Measurements from ENCODE around the gene USP6.
"Not testable (repeated sequence)": the region's sequence is repeated elsewhere in the genome, so short reads cannot be mapped to it uniquely, and the experiment has no call there.

USP6 gene

DNA sequence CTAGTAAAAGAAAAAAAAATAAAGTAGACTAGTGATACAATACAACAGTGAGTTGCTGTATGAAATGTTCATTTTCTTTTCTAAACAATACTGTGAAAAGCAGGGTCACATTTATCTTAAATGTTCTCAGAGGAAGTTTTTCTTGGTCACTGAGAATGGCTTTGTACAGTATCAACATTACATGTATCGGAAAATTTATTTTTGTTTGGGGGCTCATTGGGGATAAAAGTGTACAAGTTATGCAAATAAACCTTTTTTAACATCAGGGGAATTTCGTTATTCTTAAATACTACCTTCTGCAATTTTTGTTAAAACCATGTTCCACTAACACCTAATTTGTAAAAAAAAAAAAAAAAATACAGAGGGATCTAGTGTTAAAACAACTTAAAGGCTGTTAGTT is 84.5 kb downstream of the USP6 start:
- DNase-seq: no peak

DNA sequence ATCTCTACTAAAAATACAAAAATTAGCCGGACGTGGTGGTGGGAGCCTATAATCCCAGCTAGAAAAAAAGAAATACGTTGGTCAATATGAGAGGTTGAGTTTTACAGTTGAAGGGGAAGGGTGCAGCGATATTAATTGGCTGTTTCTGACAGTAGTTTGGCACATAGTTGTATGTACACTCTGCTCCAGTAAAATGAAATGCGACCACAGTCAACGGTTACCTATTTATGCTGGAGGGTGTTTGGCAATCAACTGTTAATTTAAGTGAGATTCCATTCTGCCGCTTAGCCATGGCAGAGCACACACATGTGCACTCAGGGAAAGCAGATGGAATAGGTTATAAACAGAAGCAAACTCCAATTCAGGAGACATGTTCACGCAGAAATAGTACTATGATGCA is 85.2 kb downstream of the USP6 start:
- no peak for DNase-seq

DNA sequence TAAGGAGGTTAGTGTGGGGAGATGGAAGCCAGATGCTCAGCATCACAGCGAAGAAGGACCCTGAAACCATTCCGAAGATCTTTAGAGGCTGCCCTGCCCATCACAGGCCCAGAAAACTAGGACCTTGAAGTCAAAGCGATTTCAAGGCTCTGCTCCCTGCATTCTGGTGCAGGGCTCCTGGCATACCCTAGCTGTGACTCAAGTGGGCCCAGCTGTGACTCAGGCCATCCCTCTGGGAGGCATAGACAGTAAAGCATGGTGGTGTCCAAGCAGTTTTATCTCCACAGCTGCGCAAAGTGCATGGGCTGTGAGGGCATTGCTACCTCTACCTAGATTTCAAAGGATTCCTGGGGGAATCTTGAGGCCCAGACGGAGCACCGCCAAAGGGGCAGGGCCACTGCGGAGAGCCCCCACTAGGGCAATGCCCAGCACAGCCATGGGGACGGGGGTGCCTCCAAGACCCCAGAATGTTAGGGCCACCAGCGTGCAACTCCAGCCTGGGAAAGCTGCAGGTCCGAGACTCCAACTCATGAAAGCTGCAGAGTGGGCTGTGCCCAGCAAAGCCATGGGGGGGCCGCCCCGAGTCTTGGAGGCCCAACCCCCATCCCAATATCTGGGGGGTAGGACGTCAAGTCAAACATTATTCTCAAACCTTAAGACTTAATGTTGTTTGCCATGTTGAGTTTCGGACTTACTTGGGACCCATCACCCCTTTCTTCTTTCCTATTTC is 87.5 kb downstream of the USP6 start:
- DNase-seq: no peak

DNA sequence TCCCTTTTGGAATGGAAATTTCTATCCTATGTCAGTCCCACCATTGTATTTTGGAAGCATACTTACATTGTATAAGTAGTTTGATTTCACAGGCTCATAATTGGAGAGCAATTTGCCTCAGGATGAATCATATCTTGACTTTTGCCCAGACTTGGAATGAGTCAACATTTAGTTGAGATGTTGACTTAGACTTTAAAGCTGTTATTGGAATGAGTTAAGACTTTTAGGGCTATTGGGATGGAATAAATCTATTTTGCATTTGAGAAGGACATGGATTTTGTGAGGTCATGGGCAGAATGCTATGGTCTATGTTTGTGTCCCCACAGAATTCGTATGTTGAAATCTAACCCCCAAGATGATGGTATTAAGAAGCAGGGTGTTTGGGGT is 88.1 kb downstream of the USP6 start:
- no peak for DNase-seq

DNA sequence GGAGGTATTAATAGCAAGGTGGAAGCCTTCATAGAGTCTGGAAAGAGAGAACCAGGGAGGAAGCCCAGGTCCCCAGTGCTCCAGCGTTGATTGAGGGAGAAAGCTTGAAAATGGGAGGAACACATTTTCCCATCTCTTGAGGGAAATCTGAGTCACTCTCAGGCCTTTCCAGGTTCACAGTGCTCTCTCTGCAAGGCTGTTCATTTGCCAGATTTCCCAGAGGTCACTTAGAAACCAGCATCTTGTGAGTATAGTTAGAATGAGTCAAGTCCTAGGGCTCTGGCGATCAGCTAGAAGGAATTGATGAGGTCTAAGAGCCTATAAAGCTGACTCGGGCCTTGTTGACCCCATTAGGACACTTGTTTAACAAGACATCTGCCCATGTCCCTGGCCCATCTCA is 93.6 kb downstream of the USP6 start:
- no peak for DNase-seq

DNA sequence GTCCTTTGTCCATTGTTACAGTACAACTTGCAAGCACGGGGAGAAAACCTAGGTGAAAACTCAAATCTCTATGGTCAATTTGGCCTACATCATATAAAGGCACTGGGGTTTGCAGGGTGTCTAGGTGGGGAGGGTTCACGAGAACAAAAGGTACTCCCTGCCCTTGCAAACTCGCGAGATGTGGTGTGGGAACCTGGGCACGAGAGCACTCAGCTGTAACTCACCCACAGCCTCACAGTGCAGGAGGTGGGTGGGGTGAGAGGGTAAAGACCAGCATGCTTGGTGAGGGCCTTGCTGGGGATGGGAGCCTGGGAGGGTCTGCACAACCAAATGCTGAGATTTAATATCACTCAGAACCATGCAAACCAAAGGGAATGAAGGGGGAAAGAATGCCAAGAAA is 94.3 kb downstream of the USP6 start:
- DNase-seq: no peak

DNA sequence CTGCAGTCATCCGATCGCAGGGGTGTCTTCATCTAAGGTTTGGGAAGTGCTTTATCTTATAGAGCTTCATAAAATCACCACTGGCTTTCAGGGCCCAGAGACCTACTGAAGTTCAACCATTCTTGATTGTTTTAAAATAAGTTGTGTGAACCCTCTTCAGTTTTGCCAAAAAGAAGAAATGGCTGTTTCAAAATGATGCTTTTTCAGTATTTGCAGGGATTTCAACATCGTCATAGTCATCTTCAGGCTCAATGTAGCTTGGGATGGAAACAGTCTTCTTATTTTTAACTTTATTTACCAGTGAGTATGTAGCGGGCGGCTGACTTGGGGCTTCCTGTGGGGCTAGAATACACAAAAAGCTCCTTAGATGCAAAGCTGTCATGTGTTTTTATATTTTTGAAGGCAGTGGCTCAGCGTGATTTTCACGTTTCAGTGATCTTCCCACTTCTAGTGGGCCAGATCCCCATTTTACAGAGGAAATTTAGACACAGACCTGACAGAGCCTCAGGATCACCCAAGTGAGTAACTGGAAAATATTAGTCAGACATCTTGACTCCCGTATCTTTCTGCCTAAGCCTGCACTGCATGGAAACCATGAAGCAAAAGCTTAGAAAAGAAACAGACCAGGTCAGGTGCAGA is 94.9 kb downstream of the USP6 start:
- no peak for DNase-seq

DNA sequence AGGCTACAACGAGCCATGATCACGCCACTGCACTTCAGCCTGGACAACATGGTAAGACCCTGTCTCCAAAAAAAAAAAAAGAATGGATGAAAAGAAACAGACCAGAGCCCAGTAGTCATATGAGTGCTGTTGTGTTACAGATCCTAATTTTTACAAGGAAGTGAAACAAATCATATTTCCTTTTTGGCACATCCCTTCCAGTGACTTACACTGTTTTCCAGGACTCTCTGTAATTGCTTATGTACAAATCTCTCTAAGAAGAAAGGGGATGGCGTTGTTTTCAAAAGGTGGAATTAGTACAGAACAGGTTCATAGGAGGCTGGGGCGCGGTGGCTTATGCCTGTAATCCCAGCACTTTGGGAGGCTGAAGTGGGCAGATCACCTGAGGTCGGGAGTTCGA is 95.6 kb downstream of the USP6 start:
- no peak for DNase-seq

DNA sequence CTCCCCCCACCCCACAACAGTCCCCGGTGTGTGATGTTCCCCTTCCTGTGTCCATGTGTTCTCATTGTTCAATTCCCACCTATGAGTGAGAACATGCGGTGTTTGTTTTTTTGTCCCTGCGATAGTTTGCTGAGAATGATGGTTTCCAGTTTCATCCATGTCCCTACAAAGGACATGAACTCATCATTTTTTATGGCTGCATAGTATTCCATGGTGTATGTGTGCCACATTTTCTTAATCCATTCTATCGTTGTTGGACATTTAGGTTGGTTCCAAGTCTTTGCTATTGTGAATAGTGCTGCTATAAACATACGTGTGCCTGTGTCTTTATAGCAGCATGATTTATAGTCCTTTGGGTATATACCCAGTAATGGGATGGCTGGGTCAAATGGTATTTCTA is 101.7 kb downstream of the USP6 start:
- not testable (repeated sequence) for DNase-seq

DNA sequence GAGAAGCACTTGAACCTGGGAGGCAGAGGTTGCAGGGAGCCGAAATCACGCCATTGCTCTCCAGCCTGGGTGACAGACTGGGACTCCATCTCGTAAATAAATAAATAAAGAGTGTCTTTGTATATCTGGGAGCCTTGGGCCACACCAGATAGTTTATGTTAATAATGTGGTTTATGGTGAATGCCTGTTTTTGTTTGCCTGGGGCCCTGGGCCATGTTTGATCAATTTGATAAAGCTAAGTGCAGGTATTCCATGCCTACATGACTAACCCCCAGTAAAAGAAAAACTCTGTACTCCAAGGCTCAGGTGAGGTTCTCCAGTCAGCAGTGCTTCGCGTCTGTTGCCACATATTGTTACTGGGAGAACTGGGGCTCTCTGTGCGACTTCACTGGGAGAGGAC is 103.7 kb downstream of the USP6 start:
- DNase-seq: no peak

DNA sequence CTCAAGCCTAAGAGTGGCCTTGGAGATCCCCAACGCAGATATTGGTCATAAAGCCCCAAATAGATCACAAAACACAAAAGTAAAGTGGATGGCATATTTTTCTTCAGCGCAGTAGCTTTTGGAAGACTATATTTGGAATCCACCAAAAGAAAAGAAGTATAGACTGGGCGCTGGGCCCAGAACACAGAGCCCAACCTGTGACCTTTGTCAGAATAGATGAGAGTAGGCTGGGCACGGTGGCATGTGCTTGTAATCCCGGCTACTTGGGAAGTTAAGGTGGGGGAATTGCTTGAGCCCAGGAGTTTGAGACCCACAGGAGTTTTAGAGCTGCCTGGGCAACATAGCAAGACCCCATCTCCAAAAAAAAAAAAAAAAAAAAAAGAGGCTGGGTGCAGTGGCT is 104.2 kb downstream of the USP6 start:
- DNase-seq: no peak

DNA sequence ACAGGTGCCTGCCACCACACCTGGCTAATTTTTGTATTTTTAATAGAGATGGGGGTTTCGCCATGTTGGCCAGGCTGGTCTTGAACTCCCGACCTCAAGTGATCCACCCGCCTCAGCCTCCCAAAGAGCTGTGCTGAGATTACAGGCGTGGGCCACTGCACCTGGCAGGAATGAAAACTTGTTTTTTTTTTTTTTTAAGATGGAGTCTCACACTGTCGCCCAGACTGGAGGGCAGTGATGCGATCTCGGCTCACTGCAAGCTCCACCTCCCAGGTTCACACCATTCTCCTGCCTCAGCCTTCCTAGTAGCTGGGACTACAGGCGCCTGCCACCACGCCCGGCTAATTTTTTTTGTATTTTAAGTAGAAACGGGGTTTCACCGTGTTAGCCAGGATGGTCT is 106.1 kb downstream of the USP6 start:
- not testable (repeated sequence) for DNase-seq

Measured in NCI-H1694 (cell line).